ENCODE data around the gene CASS4. TPM values are rescaled to one million over a fixed set of nuclear protein-coding genes. Genes with fewer than 3 reads are reported as not detected.
"Not testable (repeated sequence)": the region's sequence is repeated elsewhere in the genome, so short reads cannot be mapped to it uniquely, and the experiment has no call there.

CASS4 gene
- total and polyA plus RNA-seq, 12 donors = 0.22 to 2.8 (median 0.59) TPM

GRCh38 chr20:56393653-56394052 is 18.4 kb upstream of the CASS4 start:
- H3K27ac ChIP-seq = peak overlapping the region in 1 of 10 donors; percentile 93
- 74 to 75% methylated on average over 8 of the region's 8 CpGs for WGBS, 2 donors
- H3K27me3 ChIP-seq = no peaks in the 10 kb centered on the region
- H3K4me3 ChIP-seq = peak overlapping the region in 9 of 10 donors; percentile 73 to 94 (median 81)
- peaks cover 0 to 51% (median 31%) of the 10 kb centered on the region in 9 donors for H3K36me3 ChIP-seq
- DNase-seq (no peak), ATAC-seq (no peak)
- no peak for TF ChIP-seq CTCF (IDR thresholded peaks at IDR 0.05)
- H3K9me3 ChIP-seq = no peaks in the 10 kb centered on the region
- H3K4me1 ChIP-seq = peaks cover 2 to 31% (median 23%) of the 10 kb centered on the region in 9 donors
- intact Hi-C loops (cut with DNase I) = loop anchor here in 4 of 10 donors (2.0 to 10.0 kb wide), 5 partner anchors 35 to 181 kb away; partner anchors contain the start of genes RTF2 (in 4 of the 4) and FAM210B (in 2 of the 4)

GRCh38 chr20:56395166-56395565 is 16.9 kb upstream of the CASS4 start:
- no peak for ATAC-seq
- intact Hi-C loops (cut with DNase I) = loop anchor here in 8 of 10 donors (5.0 to 10.0 kb wide), 6 partner anchors 33 to 182 kb away; partner anchors contain the start of gene RTF2 (in 4 of the 8)
- 78 to 82% methylated on average over 4 of the region's 4 CpGs for WGBS, 2 donors
- H3K27ac ChIP-seq = no peak overlapping the region
- no peak for DNase-seq
- peaks cover 0 to 55% (median 42%) of the 10 kb centered on the region in 9 donors for H3K36me3 ChIP-seq
- H3K4me1 ChIP-seq = peaks cover 2 to 38% (median 29%) of the 10 kb centered on the region in 9 donors
- H3K4me3 ChIP-seq = no peak overlapping the region
- no peaks in the 10 kb centered on the region for H3K27me3 ChIP-seq
- no peaks in the 10 kb centered on the region for H3K9me3 ChIP-seq
- TF ChIP-seq CTCF (IDR thresholded peaks at IDR 0.05) = no peak

- no peak overlapping the region for H3K27ac ChIP-seq
- no peaks in the 10 kb centered on the region for H3K27me3 ChIP-seq
- peak; percentile 65 to 92 (median 86) for TF ChIP-seq CTCF (IDR thresholded peaks at IDR 0.05)
- ATAC-seq (peak in 5 of 8 donors; percentile 53 to 78 (median 68)), DNase-seq (peak in 1 of 2 donors; percentile 71)
- H3K4me3 ChIP-seq = no peak overlapping the region
- H3K9me3 ChIP-seq = no peaks in the 10 kb centered on the region
- H3K36me3 ChIP-seq = peaks cover 0 to 100% (median 69%) of the 10 kb centered on the region in 9 donors
- H3K4me1 ChIP-seq = peaks cover 0 to 11% (median 5%) of the 10 kb centered on the region in 9 donors
- intact Hi-C loops (cut with DNase I) = loop anchor here in 1 of 10 donors (10.0 kb wide), 1 partner anchor 175 kb away; no protein-coding TSS in a partner anchor
Observed at GRCh38 chr20:56400001-56400640, 11.9 kb upstream of the CASS4 start.

GRCh38 chr20:56403465-56403864 is 8.6 kb upstream of the CASS4 start:
- no peak for ATAC-seq
- 91 to 93% methylated on average over 26 of the region's 26 CpGs for WGBS, 2 donors
- intact Hi-C loops (cut with DNase I) = loop anchor here in 1 of 10 donors (10.0 kb wide), 1 partner anchor 171 kb away; no protein-coding TSS in a partner anchor
- H3K4me3 ChIP-seq = no peak overlapping the region
- H3K36me3 ChIP-seq = peaks cover 0 to 99% (median 44%) of the 10 kb centered on the region in 9 donors
- no peaks in the 10 kb centered on the region for H3K27me3 ChIP-seq
- H3K9me3 ChIP-seq = no peaks in the 10 kb centered on the region
- no peak for TF ChIP-seq CTCF (IDR thresholded peaks at IDR 0.05)
- peaks cover 0 to 28% (median 6%) of the 10 kb centered on the region in 9 donors for H3K4me1 ChIP-seq
- H3K27ac ChIP-seq = no peak overlapping the region
- DNase-seq = no peak

GRCh38 chr20:56405356-56405755 is 6.7 kb upstream of the CASS4 start:
- not testable (repeated sequence) for H3K4me3 ChIP-seq, ATAC-seq, H3K9me3 ChIP-seq, H3K27me3 ChIP-seq, H3K27ac ChIP-seq, DNase-seq
- Histone ChIP-seq H3K36me3 (peaks cover 0 to 89% (median 33%) of the 10 kb centered on the region in 9 donors), H3K4me1 (peaks cover 3 to 37% (median 22%) of the 10 kb centered on the region in 9 donors)
- intact Hi-C loops (cut with DNase I) = loop anchor here in 2 of 10 donors (5.0 to 10.0 kb wide), 2 partner anchors 62 to 169 kb away; partner anchors contain the start of gene RTF2 (in 1 of the 2)
- WGBS, 2 donors = 95 to 96% methylated on average over 12 of the region's 12 CpGs

Measured in heart right ventricle (tissue), 16 donors.